K562 (cell line): ENCODE measurements around the gene TRPC1. TPM values are rescaled to one million over a fixed set of nuclear protein-coding genes. Genes with fewer than 3 reads are reported as not detected.

Experiments used
- ATAC-seq: fragments of 200-7000 bp; cut with Tn5 transposase; 3 replicates; pipeline ENCODE4 v1.9.1; 2020; ENCODE audit warnings: moderate library complexity
- BruUV-seq: library from RNA; stranded (reverse); fragments of 400-500 nt; replicated peaks from 2 replicates; lab custom pipeline; 2021; lab: Mats Ljungman, UMichigan
- CTCF ChIA-PET: fragments of 300-600 bp; formaldehyde crosslinking; extraction: SDS; loops from one replicate; lab custom pipeline; 2021; ENCODE audit warnings: low intra/inter-chr PET ratio; lab: Yijun Ruan, JAX
- POLR2A ChIA-PET: fragments of 300-600, 350-650 bp; sonication (Branson Sonifier 250); formaldehyde crosslinking; extraction: SDS; loops from one replicate; lab custom pipeline; 2021; ENCODE audit warnings: antibody characterized with exemption, inconsistent platforms; lab: Yijun Ruan, JAX
- DNase-seq, 4 experiments: peaks; one replicate each; pipeline versions ENCODE4 v3.0.0 to v3.0.0-alpha.2; 2011 to 2018; ENCODE audit warnings: low spot score in 3 of 4, mixed read lengths in 3 of 4; ENCODE audit errors: extremely low read depth in 1 of 4
- FAIRE-seq: peaks from 2 replicates; lab custom pipeline; 2011; peaks lifted over from hg19 to GRCh38; lab: Jason Lieb, UNC
- H2AFZ ChIP-seq: 2 replicates; pipeline ENCODE4 v1.6.0; 2011; ENCODE audit warnings: low read depth, low read length, control low read depth, inconsistent platforms
- H3K27ac ChIP-seq: fragments of 200-600 bp; 3 replicates; pipeline ENCODE4 v1.8.0; 2011; ENCODE audit warnings: low read depth, mild to moderate bottlenecking, control low read depth, inconsistent platforms, low read length, moderate library complexity, mixed read lengths; ENCODE audit errors: extremely low read depth
- H3K27me3 ChIP-seq, 2 experiments: fragments of 300-600 bp in 1 of 2; 2 replicates in 1 of 2; 3 replicates in 1 of 2; pipeline versions ENCODE4 v1.6.0 to v1.8.0; 2011; ENCODE audit warnings: inconsistent platforms in 2 of 2, low read length in 2 of 2, mild to moderate bottlenecking in 1 of 2, mixed read lengths in 1 of 2, moderate library complexity in 1 of 2; ENCODE audit not compliant: control insufficient read depth in 2 of 2, insufficient read depth in 2 of 2
- H3K36me3 ChIP-seq: fragments of 300-600 bp; 3 replicates; pipeline ENCODE4 v1.8.0; 2011; ENCODE audit warnings: mild to moderate bottlenecking, low read length, inconsistent platforms; ENCODE audit not compliant: control insufficient read depth, insufficient read depth
- H3K4me1 ChIP-seq, 2 experiments: fragments of 200-600 bp in 1 of 2; replicated peaks in 1 of 2; 2 replicates in 1 of 2; 3 replicates in 1 of 2; pipeline versions ENCODE4 v1.5.1 to v1.8.0; 2011; ENCODE audit warnings: inconsistent platforms in 2 of 2, low read length in 2 of 2, mild to moderate bottlenecking in 1 of 2, mixed read lengths in 1 of 2, moderate library complexity in 1 of 2; ENCODE audit not compliant: control insufficient read depth in 2 of 2, insufficient read depth in 2 of 2
- H3K4me2 ChIP-seq: 2 replicates; pipeline ENCODE4 v1.6.1; 2011; ENCODE audit warnings: low read length, control low read depth, inconsistent platforms, mixed read lengths; ENCODE audit not compliant: insufficient read depth
- H3K4me3 ChIP-seq: fragments of 200-600 bp; sonication (generic), shearing (Covaris generic); 2 replicates; pipeline ENCODE4 v1.5.1; 2016; ENCODE audit warnings: control low read depth, inconsistent platforms
- H3K79me2 ChIP-seq: fragments of 200-600 bp; 3 replicates; pipeline ENCODE4 v1.8.0; 2011; ENCODE audit warnings: low read length, inconsistent platforms; ENCODE audit not compliant: control insufficient read depth, insufficient read depth
- H3K9ac ChIP-seq, 2 experiments: 2 replicates each; pipeline versions ENCODE4 v1.6.0 to v1.6.1; 2011; ENCODE audit warnings: low read depth in 2 of 2, low read length in 2 of 2, control low read depth in 1 of 2, inconsistent platforms in 1 of 2, mild to moderate bottlenecking in 1 of 2, mixed read lengths in 1 of 2; ENCODE audit not compliant: insufficient read depth in 1 of 2
- H3K9me1 ChIP-seq: one replicate; pipeline ENCODE4 v1.6.0; 2011; ENCODE audit warnings: inconsistent platforms, mild to moderate bottlenecking, low read length, moderate library complexity; ENCODE audit not compliant: control insufficient read depth, insufficient read depth
- H3K9me3 ChIP-seq: replicated peaks from 2 replicates; pipeline ENCODE4 v1.5.1; 2011; ENCODE audit warnings: low read depth, low read length, inconsistent platforms; ENCODE audit not compliant: control insufficient read depth, insufficient read depth
- H4K20me1 ChIP-seq: replicated peaks from 2 replicates; pipeline ENCODE4 v1.6.1; 2011; ENCODE audit warnings: low read length, inconsistent platforms, mixed read lengths; ENCODE audit not compliant: control insufficient read depth, insufficient read depth
- CBFA2T2 ChIP-seq: fragments of 450-650 bp; conservative IDR thresholded peaks from 2 replicates; pipeline ENCODE4 v1.6.1; 2017; ENCODE audit warnings: mild to moderate bottlenecking
- NFYB ChIP-seq: IDR thresholded peaks from 2 replicates; pipeline ENCODE4 v1.6.1; 2011; ENCODE audit warnings: mild to moderate bottlenecking, moderate library complexity; ENCODE audit not compliant: insufficient read length; ENCODE audit errors: extremely low read depth
- PCBP2 ChIP-seq: fragments of 200-400 bp; formaldehyde crosslinking; IDR thresholded peaks from 2 replicates; pipeline ENCODE4 v1.6.1; 2018; ENCODE audit warnings: low read length, low read depth, mild to moderate bottlenecking, moderate library complexity; ENCODE audit not compliant: poor library complexity, severe bottlenecking
- TRIM28 ChIP-seq: fragments of 450-650 bp; IDR thresholded peaks from 2 replicates; pipeline ENCODE4 v1.6.1; 2017
- ZNF121 ChIP-seq: sonication (generic); formaldehyde crosslinking; conservative IDR thresholded peaks from 2 replicates; pipeline ENCODE4 v1.8.0; 2022; ENCODE audit warnings: missing genetic modification reagents
- ZNF384 ChIP-seq: IDR thresholded peaks from 2 replicates; pipeline ENCODE4 v1.6.1; 2012; ENCODE audit warnings: low read depth, low read length, improper control_type of control experiment
- in situ Hi-C: fragments of 300-500 bp; cut with MboI; formaldehyde crosslinking; loops from 4 replicates; pipeline ENCODE4 v1.15.0; 2018; ENCODE audit warnings: inconsistent platforms, mixed read lengths
- intact Hi-C: fragments of 100-400 bp; cut with micrococcal nuclease; formaldehyde crosslinking; loops from 2 replicates; pipeline ENCODE4 v1.14.2; 2022
- polyA plus RNA-seq, 8 experiments: library from polyadenylated mRNA; depleted of rRNA in 4 of 8; stranded (reverse) in 5 of 8; unstranded in 3 of 8; fragments of >200 nt; fragmentation: Nextera tagmentation in 2 of 8; fragmentation: Illumina TruSeq in 1 of 8; extraction: Ambion mirVana in 2 of 8; extraction: Trizol in 1 of 8; gene quantifications; 2 replicates each; pipeline versions ENCODE4 v1.2.1 to v1.2.3, GENCODE V29; 2011 to 2014; ENCODE audit warnings: inconsistent platforms in 1 of 8, missing spikeins in 1 of 8
- total RNA-seq, 7 experiments: library from RNA; depleted of rRNA in 6 of 7; stranded (reverse); fragments of >200 nt in 6 of 7; fragmentation: Illumina TruSeq in 2 of 7; extraction: Trizol in 2 of 7; gene quantifications; 2 replicates each; pipeline versions ENCODE4 v1.2.1 to v1.2.3, GENCODE V29; 2011 to 2021; ENCODE audit warnings: low replicate concordance in 1 of 7
- TF ChIP-seq, protein P1 (sequence below): fragments of 250-450 bp; sonication (Bioruptor Pico); IDR thresholded peaks from 2 replicates; pipeline ENCODE4 v1.4.0; 2020; ENCODE audit warnings: mild to moderate bottlenecking, moderate library complexity
- TF ChIP-seq, protein P2 (sequence below): sonication (generic); formaldehyde crosslinking; IDR thresholded peaks from 2 replicates; pipeline ENCODE4 v1.8.1; 2023; ENCODE audit warnings: missing genetic modification reagents, mild to moderate bottlenecking, borderline replicate concordance
- TF ChIP-seq, protein P3 (sequence below): fragments of 450-650 bp; formaldehyde crosslinking; IDR thresholded peaks from 2 replicates; pipeline ENCODE4 v1.4.0; 2022; ENCODE audit warnings: missing genetic modification characterization

Gene TRPC1
- total and polyA plus RNA-seq, 9 of the 15 experiments (the other 6 are each of a cell fraction or from before 2014, with no cell fraction given) = 1.4 to 6.5 (median 3.0) TPM

DNA sequence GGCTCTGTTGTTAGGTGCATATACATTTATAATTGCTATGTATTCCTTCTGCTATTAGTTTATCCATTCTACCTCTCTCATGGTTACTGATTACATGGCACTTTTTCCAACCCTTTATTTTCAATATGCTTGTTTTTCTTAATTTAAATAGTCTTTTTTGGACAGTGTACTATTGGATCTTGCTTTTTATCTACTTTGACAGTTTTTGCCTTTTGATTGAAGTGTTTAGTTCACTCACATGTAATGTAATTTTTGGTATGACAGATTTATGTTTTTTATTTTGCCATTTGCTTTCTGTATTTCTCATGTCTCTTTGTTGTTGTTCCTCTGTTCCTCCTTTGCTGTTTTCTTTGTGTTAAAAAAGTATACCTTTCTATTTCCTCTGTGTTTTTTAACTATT lies 44.5 kb downstream of the TRPC1 start (continued):
- TF ChIP-seq, protein P1, sequence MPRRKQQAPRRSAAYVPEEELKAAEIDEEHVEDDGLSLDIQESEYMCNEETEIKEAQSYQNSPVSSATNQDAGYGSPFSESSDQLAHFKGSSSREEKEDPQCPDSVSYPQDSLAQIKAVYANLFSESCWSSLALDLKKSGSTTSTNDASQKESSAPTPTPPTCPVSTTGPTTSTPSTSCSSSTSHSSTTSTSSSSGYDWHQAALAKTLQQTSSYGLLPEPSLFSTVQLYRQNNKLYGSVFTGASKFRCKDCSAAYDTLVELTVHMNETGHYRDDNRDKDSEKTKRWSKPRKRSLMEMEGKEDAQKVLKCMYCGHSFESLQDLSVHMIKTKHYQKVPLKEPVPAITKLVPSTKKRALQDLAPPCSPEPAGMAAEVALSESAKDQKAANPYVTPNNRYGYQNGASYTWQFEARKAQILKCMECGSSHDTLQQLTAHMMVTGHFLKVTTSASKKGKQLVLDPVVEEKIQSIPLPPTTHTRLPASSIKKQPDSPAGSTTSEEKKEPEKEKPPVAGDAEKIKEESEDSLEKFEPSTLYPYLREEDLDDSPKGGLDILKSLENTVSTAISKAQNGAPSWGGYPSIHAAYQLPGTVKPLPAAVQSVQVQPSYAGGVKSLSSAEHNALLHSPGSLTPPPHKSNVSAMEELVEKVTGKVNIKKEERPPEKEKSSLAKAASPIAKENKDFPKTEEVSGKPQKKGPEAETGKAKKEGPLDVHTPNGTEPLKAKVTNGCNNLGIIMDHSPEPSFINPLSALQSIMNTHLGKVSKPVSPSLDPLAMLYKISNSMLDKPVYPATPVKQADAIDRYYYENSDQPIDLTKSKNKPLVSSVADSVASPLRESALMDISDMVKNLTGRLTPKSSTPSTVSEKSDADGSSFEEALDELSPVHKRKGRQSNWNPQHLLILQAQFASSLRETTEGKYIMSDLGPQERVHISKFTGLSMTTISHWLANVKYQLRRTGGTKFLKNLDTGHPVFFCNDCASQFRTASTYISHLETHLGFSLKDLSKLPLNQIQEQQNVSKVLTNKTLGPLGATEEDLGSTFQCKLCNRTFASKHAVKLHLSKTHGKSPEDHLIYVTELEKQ (CRISPR knock-in tag) = no peak
- no peak for TF ChIP-seq NFYB

DNA sequence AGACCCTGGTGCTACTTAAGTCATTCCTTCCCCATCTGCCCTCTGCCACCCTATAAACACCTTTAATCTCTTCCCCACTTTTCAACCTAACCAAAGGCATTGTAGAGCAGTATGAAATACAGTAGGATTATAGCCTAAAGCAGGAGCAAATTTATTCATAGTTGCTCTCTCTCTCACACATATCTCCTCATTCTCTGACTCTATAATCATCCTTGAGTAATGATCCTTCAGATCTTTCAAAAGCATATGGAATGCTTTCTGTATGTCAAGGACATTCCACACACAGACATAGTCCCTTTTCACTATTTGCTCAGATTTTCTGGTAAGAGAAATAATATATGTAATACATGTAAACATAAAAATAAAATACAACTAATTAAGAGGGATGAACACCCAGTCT lies 54.1 kb downstream of the TRPC1 start:
- intact Hi-C loops = no loop called here
- BruUV-seq = no TSS peak
- no peaks in the 10 kb centered on the region for H3K27me3 ChIP-seq
- peak overlapping the region; percentile 54 for H2AFZ ChIP-seq
- peak; percentile 56 for ATAC-seq
- no peaks in the 10 kb centered on the region for H3K36me3 ChIP-seq
- peaks cover 0 to 3% of the 10 kb centered on the region in 2 experiments; a peak in 1 of 5 replicates for H3K4me1 ChIP-seq
- TF ChIP-seq, protein P2, sequence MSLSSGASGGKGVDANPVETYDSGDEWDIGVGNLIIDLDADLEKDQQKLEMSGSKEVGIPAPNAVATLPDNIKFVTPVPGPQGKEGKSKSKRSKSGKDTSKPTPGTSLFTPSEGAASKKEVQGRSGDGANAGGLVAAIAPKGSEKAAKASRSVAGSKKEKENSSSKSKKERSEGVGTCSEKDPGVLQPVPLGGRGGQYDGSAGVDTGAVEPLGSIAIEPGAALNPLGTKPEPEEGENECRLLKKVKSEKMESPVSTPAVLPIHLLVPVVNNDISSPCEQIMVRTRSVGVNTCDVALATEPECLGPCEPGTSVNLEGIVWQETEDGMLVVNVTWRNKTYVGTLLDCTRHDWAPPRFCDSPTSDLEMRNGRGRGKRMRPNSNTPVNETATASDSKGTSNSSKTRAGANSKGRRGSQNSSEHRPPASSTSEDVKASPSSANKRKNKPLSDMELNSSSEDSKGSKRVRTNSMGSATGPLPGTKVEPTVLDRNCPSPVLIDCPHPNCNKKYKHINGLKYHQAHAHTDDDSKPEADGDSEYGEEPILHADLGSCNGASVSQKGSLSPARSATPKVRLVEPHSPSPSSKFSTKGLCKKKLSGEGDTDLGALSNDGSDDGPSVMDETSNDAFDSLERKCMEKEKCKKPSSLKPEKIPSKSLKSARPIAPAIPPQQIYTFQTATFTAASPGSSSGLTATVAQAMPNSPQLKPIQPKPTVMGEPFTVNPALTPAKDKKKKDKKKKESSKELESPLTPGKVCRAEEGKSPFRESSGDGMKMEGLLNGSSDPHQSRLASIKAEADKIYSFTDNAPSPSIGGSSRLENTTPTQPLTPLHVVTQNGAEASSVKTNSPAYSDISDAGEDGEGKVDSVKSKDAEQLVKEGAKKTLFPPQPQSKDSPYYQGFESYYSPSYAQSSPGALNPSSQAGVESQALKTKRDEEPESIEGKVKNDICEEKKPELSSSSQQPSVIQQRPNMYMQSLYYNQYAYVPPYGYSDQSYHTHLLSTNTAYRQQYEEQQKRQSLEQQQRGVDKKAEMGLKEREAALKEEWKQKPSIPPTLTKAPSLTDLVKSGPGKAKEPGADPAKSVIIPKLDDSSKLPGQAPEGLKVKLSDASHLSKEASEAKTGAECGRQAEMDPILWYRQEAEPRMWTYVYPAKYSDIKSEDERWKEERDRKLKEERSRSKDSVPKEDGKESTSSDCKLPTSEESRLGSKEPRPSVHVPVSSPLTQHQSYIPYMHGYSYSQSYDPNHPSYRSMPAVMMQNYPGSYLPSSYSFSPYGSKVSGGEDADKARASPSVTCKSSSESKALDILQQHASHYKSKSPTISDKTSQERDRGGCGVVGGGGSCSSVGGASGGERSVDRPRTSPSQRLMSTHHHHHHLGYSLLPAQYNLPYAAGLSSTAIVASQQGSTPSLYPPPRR = no peak
- TF ChIP-seq PCBP2 (no peak), TRIM28 (no peak), NFYB (no peak), CBFA2T2 (no peak), ZNF384 (no peak), ZNF121 (CRISPR knock-in tag) (no peak)
- TF ChIP-seq, protein P3, sequence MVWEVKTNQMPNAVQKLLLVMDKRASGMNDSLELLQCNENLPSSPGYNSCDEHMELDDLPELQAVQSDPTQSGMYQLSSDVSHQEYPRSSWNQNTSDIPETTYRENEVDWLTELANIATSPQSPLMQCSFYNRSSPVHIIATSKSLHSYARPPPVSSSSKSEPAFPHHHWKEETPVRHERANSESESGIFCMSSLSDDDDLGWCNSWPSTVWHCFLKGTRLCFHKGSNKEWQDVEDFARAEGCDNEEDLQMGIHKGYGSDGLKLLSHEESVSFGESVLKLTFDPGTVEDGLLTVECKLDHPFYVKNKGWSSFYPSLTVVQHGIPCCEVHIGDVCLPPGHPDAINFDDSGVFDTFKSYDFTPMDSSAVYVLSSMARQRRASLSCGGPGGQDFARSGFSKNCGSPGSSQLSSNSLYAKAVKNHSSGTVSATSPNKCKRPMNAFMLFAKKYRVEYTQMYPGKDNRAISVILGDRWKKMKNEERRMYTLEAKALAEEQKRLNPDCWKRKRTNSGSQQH = no peak
- no peaks in the 10 kb centered on the region for H3K79me2 ChIP-seq
- CTCF ChIA-PET = interaction anchor here (0.7 kb wide), 1 partner anchor 208 kb away, joined by 3 read pairs; no protein-coding TSS in a partner anchor
- no peak for FAIRE-seq
- no peak for DNase-seq
- H3K9ac ChIP-seq = no peak overlapping the region
- no peak overlapping the region for H3K4me2 ChIP-seq
- H4K20me1 ChIP-seq = no peaks in the 10 kb centered on the region
- no peaks in the 10 kb centered on the region for H3K9me1 ChIP-seq
- peak overlapping the region; percentile 66; the same call in 1 of the 3 replicates for H3K27ac ChIP-seq
- H3K9me3 ChIP-seq = no peaks in the 10 kb centered on the region
- H3K4me3 ChIP-seq = no peak overlapping the region
- POLR2A ChIA-PET = no interaction called here
- in situ Hi-C loops = no loop called here
